AG04450 (cell line): ENCODE measurements around the gene RXRB. TPM values are rescaled to one million over a fixed set of nuclear protein-coding genes. Genes with fewer than 3 reads are reported as not detected.

Source experiments
- CTCF ChIA-PET: fragments of 300-600, 350-600 bp; formaldehyde crosslinking; extraction: SDS; loops from one replicate; lab custom pipeline; 2022; ENCODE audit warnings: antibody characterized with exemption, inconsistent platforms; lab: Charles Lee
- POLR2A ChIA-PET: fragments of 350-600 bp; formaldehyde crosslinking; extraction: SDS; loops from one replicate; lab custom pipeline; 2021; ENCODE audit warnings: antibody characterized with exemption, inconsistent platforms; lab: Yijun Ruan, JAX
- DNase-seq: peaks from one replicate; pipeline ENCODE4 v3.0.0-alpha.2; 2011; ENCODE audit warnings: low read depth, low spot score
- H3K27ac ChIP-seq: one replicate; pipeline ENCODE4 v1.5.1; 2012; ENCODE audit warnings: low read depth, low read length, control low read depth
- H3K27me3 ChIP-seq: one replicate; pipeline ENCODE4 v1.6.0; 2012; ENCODE audit warnings: low read length; ENCODE audit not compliant: control insufficient read depth, insufficient read depth
- H3K4me3 ChIP-seq: 2 replicates; pipeline ENCODE4 v1.5.1; 2011; ENCODE audit warnings: mild to moderate bottlenecking, low read depth, low read length, control low read depth
- H3K9me3 ChIP-seq: 2 replicates; pipeline ENCODE4 v1.5.1; 2012; ENCODE audit warnings: low read length; ENCODE audit not compliant: control insufficient read depth, insufficient read depth
- CTCF ChIP-seq: IDR thresholded peaks from 2 replicates; pipeline ENCODE4 v1.5.1; 2011; ENCODE audit warnings: low read depth, low read length, control low read depth, inconsistent platforms
- polyA plus RNA-seq: library from polyadenylated mRNA; depleted of rRNA; stranded (reverse); fragments of >200 nt; gene quantifications from 2 replicates; pipeline ENCODE4 v1.2.3, GENCODE V29; 2011

RXRB gene
- polyA plus RNA-seq, 1 experiment = 38.5 TPM

DNA sequence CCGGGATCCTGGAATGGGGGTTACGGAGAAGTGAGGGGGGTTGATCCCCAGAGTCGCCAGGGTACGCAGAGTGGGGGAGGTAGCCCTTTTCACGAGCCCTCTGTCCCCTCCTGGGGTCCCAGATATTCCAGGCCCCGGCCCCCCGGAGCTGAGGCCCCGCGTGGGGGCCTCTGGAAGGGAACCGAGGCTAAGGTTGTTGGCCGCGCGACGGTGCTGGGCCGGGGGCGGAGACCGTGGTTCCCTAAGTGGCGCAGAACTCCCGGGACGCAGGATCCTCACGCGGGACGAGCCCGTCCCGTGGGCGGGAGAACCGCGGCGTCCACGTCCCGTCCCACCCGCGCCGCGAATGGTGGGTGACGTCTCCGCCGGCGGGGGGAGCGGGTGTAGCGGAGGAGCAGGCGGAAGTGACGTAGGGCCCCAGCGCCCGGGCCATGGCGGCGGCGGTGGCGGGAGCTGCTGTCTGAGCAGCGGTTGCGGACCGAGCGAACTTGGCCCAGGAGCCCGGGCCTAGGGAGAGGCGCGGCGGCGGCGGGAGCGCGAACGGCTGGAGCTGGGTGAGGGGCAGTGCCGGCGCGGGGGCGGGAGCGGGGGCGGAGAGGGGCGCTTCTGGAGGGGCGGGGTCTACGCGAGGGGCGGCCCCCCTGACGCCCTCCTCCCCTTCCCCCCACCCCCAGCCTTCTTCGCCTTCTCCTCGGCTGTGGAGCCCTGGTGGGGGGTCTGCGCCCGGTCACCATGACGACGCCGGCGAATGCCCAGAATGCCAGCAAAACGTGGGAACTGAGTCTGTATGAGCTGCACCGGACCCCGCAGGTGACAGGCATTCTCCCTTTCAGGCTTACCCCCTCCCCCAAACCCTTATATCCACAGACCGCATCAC, 7.9 kb upstream of the RXRB start, which contains the start of gene RING1:
Gene RING1 (plus strand): TSS at position 410 of the 877 bp plus-strand sequence. CDS start 323 bp downstream, at position 733.
- Histone ChIP-seq H3K9me3 (no peaks in the 10 kb centered on the region; the same call in 1 of the 2 replicates), H3K27me3 (no peaks in the 10 kb centered on the region), H3K27ac (peak within 1 kb of the TSS; percentile 91), H3K4me3 (peak within 1 kb of the TSS; percentile 78)
- no peak for TF ChIP-seq CTCF
- no peak for DNase-seq
- CTCF ChIA-PET = interaction anchor here (0.8 to 2.8 kb wide), 4 partner anchors 11 to 224 kb away, joined by 3 to 22 read pairs (median 10); no protein-coding TSS in a partner anchor
- POLR2A ChIA-PET = interaction anchor here (0.5 to 2.3 kb wide), 10 partner anchors 9 to 265 kb away, joined by 3 to 13 read pairs (median 4); partner anchors contain the start of genes RPS18 and VPS52

DNA sequence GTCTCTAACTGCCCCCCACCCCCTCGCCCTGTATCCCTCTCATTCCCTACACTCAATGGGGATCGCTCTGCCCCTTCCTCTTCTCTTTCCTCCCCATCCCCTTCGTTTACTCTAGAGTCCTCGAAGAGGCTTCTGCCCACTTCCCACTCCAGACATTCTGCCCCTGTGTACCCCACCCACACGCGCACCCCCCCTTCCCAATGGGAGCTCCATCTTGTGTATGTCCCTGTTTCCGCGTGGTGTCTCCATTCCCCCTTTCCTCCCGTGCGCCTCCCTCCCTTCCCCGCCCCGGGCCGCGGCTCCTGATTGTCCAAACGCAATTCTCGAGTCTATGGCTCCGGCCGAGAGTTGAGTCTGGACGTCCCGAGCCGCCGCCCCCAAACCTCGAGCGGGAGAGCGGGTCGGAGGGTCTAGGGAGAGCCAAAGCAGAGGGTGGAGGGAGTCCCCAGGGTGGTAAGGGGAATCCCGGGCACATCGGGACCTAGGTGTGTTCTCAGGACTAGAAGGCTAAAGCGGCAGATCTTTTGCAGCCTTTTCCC, 7.2 kb upstream of the RXRB start:
- Histone ChIP-seq H3K27ac (peak overlapping the region; percentile 91), H3K27me3 (no peaks in the 10 kb centered on the region), H3K4me3 (peak overlapping the region; percentile 78), H3K9me3 (no peaks in the 10 kb centered on the region; the same call in 1 of the 2 replicates)
- ChIA-PET CTCF (interaction anchor here (2.6 kb wide), 1 partner anchor 41 kb away, joined by 22 read pairs; no protein-coding TSS in a partner anchor), POLR2A (interaction anchor here (0.6 to 2.3 kb wide), 6 partner anchors 10 to 264 kb away, joined by 3 to 13 read pairs (median 4); partner anchors contain the start of genes RPS18 and VPS52)
- no peak for DNase-seq
- no peak for TF ChIP-seq CTCF

- POLR2A ChIA-PET = interaction anchor here (1.0 to 2.3 kb wide), 3 partner anchors 65 to 264 kb away, joined by 3 to 13 read pairs (median 3); partner anchors contain the start of genes RPS18 and VPS52
- CTCF ChIA-PET = interaction anchor here (2.6 kb wide), 1 partner anchor 41 kb away, joined by 22 read pairs; no protein-coding TSS in a partner anchor
- Histone ChIP-seq H3K4me3 (peak overlapping the region; percentile 78), H3K27ac (peak overlapping the region; percentile 57), H3K27me3 (no peaks in the 10 kb centered on the region), H3K9me3 (no peaks in the 10 kb centered on the region; the same call in 1 of the 2 replicates)
- no peak for DNase-seq
- no peak for TF ChIP-seq CTCF
These were observed 6.5 kb upstream of the RXRB start for GRCh38 chr6:33206864-33207551.

GRCh38 chr6:33206027-33206863, 5.8 kb upstream of the RXRB start:
- Histone ChIP-seq H3K9me3 (no peaks in the 10 kb centered on the region; the same call in 1 of the 2 replicates), H3K27ac (peak overlapping the region; percentile 25), H3K4me3 (no peak overlapping the region), H3K27me3 (no peaks in the 10 kb centered on the region)
- POLR2A ChIA-PET = interaction anchor here (1.0 kb wide), 1 partner anchor 235 kb away, joined by 3 read pairs; no protein-coding TSS in a partner anchor
- no peak for TF ChIP-seq CTCF
- CTCF ChIA-PET = no interaction called here
- no peak for DNase-seq
